SK-N-SH (cell line): ENCODE data around the gene FEM1B. TPM values are rescaled to one million over a fixed set of nuclear protein-coding genes. Genes with fewer than 3 reads are reported as not detected.

Experiments
- CTCF ChIA-PET: fragments of 300-600, 350-600 bp; formaldehyde crosslinking; extraction: SDS; loops from one replicate; lab custom pipeline; 2021; lab: Yijun Ruan, JAX
- POLR2A ChIA-PET: fragments of 350-600 bp; sonication (Branson Sonifier 250); formaldehyde crosslinking; extraction: SDS; loops from one replicate; lab custom pipeline; 2020; ENCODE audit warnings: antibody characterized with exemption, inconsistent platforms; lab: Yijun Ruan, JAX
- DNase-seq: peaks from one replicate; pipeline ENCODE4 v3.0.0; 2012
- H2AFZ ChIP-seq: fragments of 200-600 bp; sonication (generic); 2 replicates; pipeline ENCODE4 v1.8.1; 2016; ENCODE audit warnings: antibody characterized with exemption, mild to moderate bottlenecking, low read depth
- H3F3A ChIP-seq: fragments of 200-600 bp; sonication (generic); replicated peaks from 2 replicates; pipeline ENCODE3; 2016; ENCODE audit warnings: antibody characterized with exemption, mild to moderate bottlenecking; ENCODE audit not compliant: insufficient read depth
- H3K27ac ChIP-seq, 2 experiments: fragments of 200-500 bp in 1 of 2; fragments of 200-600 bp in 1 of 2; sonication (Bioruptor generic) in 1 of 2; sonication (generic), shearing (Covaris generic) in 1 of 2; 2 replicates each; pipeline versions ENCODE4 v1.5.1 to v1.6.1; 2014 to 2016; ENCODE audit warnings: low read depth in 2 of 2, inconsistent platforms in 1 of 2, low read length in 1 of 2, mild to moderate bottlenecking in 1 of 2, mixed read lengths in 1 of 2
- H3K27me3 ChIP-seq: fragments of 200-600 bp; sonication (generic), shearing (Covaris generic); 2 replicates; pipeline ENCODE4 v1.6.1; 2016; ENCODE audit warnings: mixed run types; ENCODE audit not compliant: insufficient read depth
- H3K36me3 ChIP-seq, 2 experiments: fragments of 200-500 bp in 1 of 2; fragments of 200-600 bp in 1 of 2; sonication (Bioruptor generic) in 1 of 2; sonication (generic) in 1 of 2; replicated peaks in 1 of 2; 2 replicates each; pipeline versions ENCODE3 to v1.5.1; 2014 to 2016; ENCODE audit warnings: low read length in 1 of 2, mild to moderate bottlenecking in 1 of 2; ENCODE audit not compliant: insufficient read depth in 2 of 2, control insufficient read depth in 1 of 2
- H3K4me1 ChIP-seq, 2 experiments: fragments of 200-500 bp in 1 of 2; fragments of 200-600 bp in 1 of 2; sonication (Bioruptor generic) in 1 of 2; sonication (generic), shearing (Covaris generic) in 1 of 2; 2 replicates each; pipeline versions ENCODE4 v1.5.1 to v1.6.1; 2014 to 2016; ENCODE audit warnings: low read depth in 1 of 2, low read length in 1 of 2, mixed run types in 1 of 2; ENCODE audit not compliant: insufficient read depth in 2 of 2, control insufficient read depth in 1 of 2
- H3K4me2 ChIP-seq: fragments of 200-600 bp; sonication (generic), shearing (Covaris generic); 2 replicates; pipeline ENCODE4 v1.6.1; 2017; ENCODE audit warnings: mixed run types
- H3K4me3 ChIP-seq, 2 experiments: fragments of 200-500 bp in 1 of 2; fragments of 200-600 bp in 1 of 2; sonication (Bioruptor generic) in 1 of 2; sonication (generic), shearing (Covaris generic) in 1 of 2; 2 replicates each; pipeline versions ENCODE4 v1.5.1 to v1.8.1; 2014 to 2016; ENCODE audit warnings: low read depth in 2 of 2, inconsistent platforms in 1 of 2, low read length in 1 of 2, mild to moderate bottlenecking in 1 of 2, mixed read lengths in 1 of 2, moderate library complexity in 1 of 2
- H3K79me2 ChIP-seq: fragments of 200-600 bp; sonication (generic); 2 replicates; pipeline ENCODE4 v1.8.1; 2017; ENCODE audit warnings: mild to moderate bottlenecking; ENCODE audit not compliant: insufficient read depth
- H3K9ac ChIP-seq: fragments of 200-600 bp; sonication (generic); 2 replicates; pipeline ENCODE4 v1.6.1; 2017; ENCODE audit warnings: mixed run types
- H3K9me2 ChIP-seq: fragments of 200-600 bp; sonication (generic); 2 replicates; pipeline ENCODE4 v1.6.1; 2017; ENCODE audit warnings: mixed run types
- H3K9me3 ChIP-seq: fragments of 200-600 bp; sonication (generic); 2 replicates; pipeline ENCODE4 v1.6.1; 2017; ENCODE audit warnings: mixed run types, mild to moderate bottlenecking, moderate library complexity
- H4K20me1 ChIP-seq: fragments of 200-600 bp; sonication (generic); 2 replicates; pipeline ENCODE4 v1.6.1; 2017; ENCODE audit warnings: mild to moderate bottlenecking, mixed run types; ENCODE audit not compliant: insufficient read depth
- ELF1 ChIP-seq: IDR thresholded peaks from 2 replicates; pipeline ENCODE4 v1.4.0; 2012
- FOSL2 ChIP-seq: IDR thresholded peaks from 2 replicates; pipeline ENCODE4 v1.4.0; 2012; ENCODE audit warnings: low read depth, mild to moderate bottlenecking, moderate library complexity, borderline replicate concordance
- FOXJ3 ChIP-seq: sonication (generic); formaldehyde crosslinking; IDR thresholded peaks from 2 replicates; pipeline ENCODE4 v1.5.1; 2020; ENCODE audit warnings: mild to moderate bottlenecking, missing genetic modification reagents
- JUND ChIP-seq: IDR thresholded peaks from 2 replicates; pipeline ENCODE4 v1.4.0; 2012
- MXI1 ChIP-seq: IDR thresholded peaks from 2 replicates; pipeline ENCODE4 v1.6.1; 2012; ENCODE audit warnings: mild to moderate bottlenecking, low read depth, low read length, improper control_type of control experiment
- NRF1 ChIP-seq: IDR thresholded peaks from 2 replicates; pipeline ENCODE4 v1.6.1; 2012; ENCODE audit warnings: low read depth, mild to moderate bottlenecking, low read length
- RAD21 ChIP-seq: IDR thresholded peaks from 2 replicates; pipeline ENCODE4 v1.6.1; 2012; ENCODE audit warnings: mild to moderate bottlenecking, low read length
- RCOR1 ChIP-seq: fragments of 150-350 bp; IDR thresholded peaks from 2 replicates; pipeline ENCODE4 v1.6.1; 2017; ENCODE audit warnings: antibody characterized with exemption, low read length
- TAF1 ChIP-seq: IDR thresholded peaks from 2 replicates; pipeline ENCODE4 v1.6.1; 2012; ENCODE audit warnings: low read depth, mild to moderate bottlenecking, low read length, moderate library complexity, borderline replicate concordance
- TCF12 ChIP-seq: IDR thresholded peaks from 2 replicates; pipeline ENCODE4 v1.4.0; 2012
- TEAD4 ChIP-seq: IDR thresholded peaks from 2 replicates; pipeline ENCODE4 v1.4.0; 2012; ENCODE audit warnings: mild to moderate bottlenecking, borderline replicate concordance; ENCODE audit not compliant: insufficient read depth
- WGBS: methylation state at CpG from one replicate; pipeline ENCODE4 v1.1.6; 2017; ENCODE audit warnings: low lambda C conversion rate; 5-methylcytosine and 5-hydroxymethylcytosine counted together
- polyA plus RNA-seq, 3 experiments: library from polyadenylated mRNA; depleted of rRNA; stranded (reverse); fragments of >200 nt; gene quantifications; 2 replicates each; pipeline ENCODE4 v1.2.3, GENCODE V29; 2012
- TF ChIP-seq, protein P1 (sequence below): IDR thresholded peaks from 2 replicates; pipeline ENCODE4 v1.6.1; 2012; ENCODE audit warnings: mild to moderate bottlenecking, low read depth, low read length, moderate library complexity
- TF ChIP-seq, protein P2 (sequence below): fragments of 150-350 bp; IDR thresholded peaks from 2 replicates; pipeline ENCODE4 v1.6.1; 2016; ENCODE audit warnings: mild to moderate bottlenecking, low read depth, low read length
- TF ChIP-seq, protein P3 (sequence below): IDR thresholded peaks from 2 replicates; pipeline ENCODE4; 2012

Gene FEM1B
- polyA plus RNA-seq, 1 of the 3 experiments (the other 2 are of a cell fraction), result 14.0 TPM

DNA sequence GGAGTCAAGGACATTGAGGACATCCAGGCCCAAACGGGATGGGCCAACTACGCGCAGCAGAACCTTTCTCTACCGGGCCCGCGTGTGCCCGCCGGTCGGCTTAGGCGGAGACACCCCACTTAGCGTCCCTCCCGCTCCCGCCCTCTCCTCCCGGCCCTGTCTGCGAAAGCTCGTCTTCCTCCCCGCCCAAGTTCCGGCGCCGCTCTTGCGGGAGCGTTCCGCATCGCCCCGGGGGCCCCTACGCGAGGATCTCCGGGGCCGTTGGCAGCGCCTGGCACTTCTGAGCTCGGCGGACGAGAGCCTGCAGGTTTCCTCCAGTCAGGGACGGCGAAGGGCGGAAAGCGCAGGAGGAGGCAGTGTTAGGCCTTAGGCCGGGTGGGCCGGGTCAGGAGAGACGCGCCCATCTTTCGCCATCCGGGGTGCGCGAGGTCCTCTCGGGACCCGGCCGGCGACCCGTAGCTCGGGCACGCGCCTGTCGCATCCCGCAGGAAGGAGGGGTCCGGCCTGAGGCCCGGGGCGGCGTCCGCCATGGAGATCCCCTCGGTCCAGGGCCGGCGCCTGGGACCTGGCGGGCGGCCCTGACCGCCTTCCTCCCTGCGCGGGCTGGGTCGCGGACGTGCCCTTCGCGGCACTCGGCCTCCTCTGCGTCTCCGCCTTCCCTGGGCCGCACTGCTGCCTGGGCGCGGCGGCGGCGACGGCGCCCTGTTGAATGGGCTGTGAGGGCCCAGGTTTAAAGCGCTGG, at the start of gene FEM1B (continued):
- TF ChIP-seq, protein P1, sequence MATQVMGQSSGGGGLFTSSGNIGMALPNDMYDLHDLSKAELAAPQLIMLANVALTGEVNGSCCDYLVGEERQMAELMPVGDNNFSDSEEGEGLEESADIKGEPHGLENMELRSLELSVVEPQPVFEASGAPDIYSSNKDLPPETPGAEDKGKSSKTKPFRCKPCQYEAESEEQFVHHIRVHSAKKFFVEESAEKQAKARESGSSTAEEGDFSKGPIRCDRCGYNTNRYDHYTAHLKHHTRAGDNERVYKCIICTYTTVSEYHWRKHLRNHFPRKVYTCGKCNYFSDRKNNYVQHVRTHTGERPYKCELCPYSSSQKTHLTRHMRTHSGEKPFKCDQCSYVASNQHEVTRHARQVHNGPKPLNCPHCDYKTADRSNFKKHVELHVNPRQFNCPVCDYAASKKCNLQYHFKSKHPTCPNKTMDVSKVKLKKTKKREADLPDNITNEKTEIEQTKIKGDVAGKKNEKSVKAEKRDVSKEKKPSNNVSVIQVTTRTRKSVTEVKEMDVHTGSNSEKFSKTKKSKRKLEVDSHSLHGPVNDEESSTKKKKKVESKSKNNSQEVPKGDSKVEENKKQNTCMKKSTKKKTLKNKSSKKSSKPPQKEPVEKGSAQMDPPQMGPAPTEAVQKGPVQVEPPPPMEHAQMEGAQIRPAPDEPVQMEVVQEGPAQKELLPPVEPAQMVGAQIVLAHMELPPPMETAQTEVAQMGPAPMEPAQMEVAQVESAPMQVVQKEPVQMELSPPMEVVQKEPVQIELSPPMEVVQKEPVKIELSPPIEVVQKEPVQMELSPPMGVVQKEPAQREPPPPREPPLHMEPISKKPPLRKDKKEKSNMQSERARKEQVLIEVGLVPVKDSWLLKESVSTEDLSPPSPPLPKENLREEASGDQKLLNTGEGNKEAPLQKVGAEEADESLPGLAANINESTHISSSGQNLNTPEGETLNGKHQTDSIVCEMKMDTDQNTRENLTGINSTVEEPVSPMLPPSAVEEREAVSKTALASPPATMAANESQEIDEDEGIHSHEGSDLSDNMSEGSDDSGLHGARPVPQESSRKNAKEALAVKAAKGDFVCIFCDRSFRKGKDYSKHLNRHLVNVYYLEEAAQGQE, result peak; percentile 58
- peak; percentile 15; the same call in 1 of the 2 replicates for TF ChIP-seq TEAD4
- TF ChIP-seq MXI1, result peak; percentile 69
- peak; percentile 6; the same call in 1 of the 2 replicates for TF ChIP-seq FOSL2
- TF ChIP-seq, protein P2, sequence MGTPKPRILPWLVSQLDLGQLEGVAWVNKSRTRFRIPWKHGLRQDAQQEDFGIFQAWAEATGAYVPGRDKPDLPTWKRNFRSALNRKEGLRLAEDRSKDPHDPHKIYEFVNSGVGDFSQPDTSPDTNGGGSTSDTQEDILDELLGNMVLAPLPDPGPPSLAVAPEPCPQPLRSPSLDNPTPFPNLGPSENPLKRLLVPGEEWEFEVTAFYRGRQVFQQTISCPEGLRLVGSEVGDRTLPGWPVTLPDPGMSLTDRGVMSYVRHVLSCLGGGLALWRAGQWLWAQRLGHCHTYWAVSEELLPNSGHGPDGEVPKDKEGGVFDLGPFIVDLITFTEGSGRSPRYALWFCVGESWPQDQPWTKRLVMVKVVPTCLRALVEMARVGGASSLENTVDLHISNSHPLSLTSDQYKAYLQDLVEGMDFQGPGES, result peak; percentile 20; the same call in 1 of the 2 replicates
- no peak for TF ChIP-seq JUND
- peak; percentile 48; the same call in 1 of the 2 replicates for TF ChIP-seq FOXJ3 (CRISPR knock-in tag)
- TF ChIP-seq ELF1, result peak; percentile 71
- no peak for TF ChIP-seq RAD21

DNA sequence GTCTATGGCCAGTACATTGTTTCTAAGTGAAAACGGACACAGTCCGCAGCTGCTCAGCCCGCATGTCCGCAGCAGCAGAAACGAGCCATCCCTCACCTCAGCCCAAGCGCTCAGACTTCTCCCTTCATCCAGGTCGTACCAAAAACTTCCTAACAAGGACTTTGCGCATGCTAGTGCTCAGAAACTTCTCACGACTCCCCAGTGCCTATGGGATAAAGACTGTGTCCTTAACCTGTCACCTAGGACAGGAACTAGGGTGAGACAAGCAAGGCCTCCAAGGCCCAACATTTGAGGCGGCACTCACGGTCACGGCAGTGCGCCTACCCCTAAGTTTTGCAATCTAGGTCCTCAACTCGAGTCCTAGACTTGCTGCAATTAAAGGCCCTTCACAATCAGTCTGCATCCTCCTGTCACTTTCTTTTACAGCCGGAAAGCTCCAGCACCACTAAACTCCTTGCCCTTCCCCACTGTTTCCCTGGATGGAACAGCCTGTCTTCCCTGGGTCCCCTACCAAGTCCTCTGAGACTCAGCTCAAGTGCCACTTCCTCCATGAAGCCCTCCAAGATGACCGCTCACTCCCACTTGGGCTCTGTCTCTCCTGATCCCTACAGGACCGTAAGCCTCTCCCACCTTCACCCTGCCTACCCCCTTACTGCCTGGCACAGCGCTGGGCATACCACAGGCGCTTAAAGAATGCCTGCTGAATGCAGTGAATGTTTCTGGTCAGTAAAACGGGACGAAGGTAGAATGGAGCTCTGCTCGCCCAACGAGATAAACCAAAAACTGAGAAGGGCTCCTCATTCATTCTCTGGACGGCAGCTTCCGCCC, 49.2 kb upstream of the FEM1B start:
- H3K4me1 ChIP-seq, result peaks cover 10 to 31% of the 10 kb centered on the region in 2 experiments; a peak in 2 of 4 replicates
- POLR2A ChIA-PET, result interaction anchor here (0.6 to 1.7 kb wide), 3 partner anchors 25 to 49 kb away, joined by 3 read pairs; partner anchors contain the start of gene FEM1B
- H3K79me2 ChIP-seq, result peaks cover 58% of the 10 kb centered on the region
- CTCF ChIA-PET, result interaction anchor here (0.6 to 4.0 kb wide), 6 partner anchors 10 to 78 kb away, joined by 3 to 21 read pairs (median 10); no protein-coding TSS in a partner anchor
- peak; percentile 43 for DNase-seq
- peak overlapping the region; percentile 83; the same call in 1 of the 2 replicates for H2AFZ ChIP-seq
- TF ChIP-seq TAF1 (no peak), TCF12 (no peak), RCOR1 (no peak), NRF1 (no peak)
- TF ChIP-seq, protein P1, result no peak
- TF ChIP-seq, protein P3, sequence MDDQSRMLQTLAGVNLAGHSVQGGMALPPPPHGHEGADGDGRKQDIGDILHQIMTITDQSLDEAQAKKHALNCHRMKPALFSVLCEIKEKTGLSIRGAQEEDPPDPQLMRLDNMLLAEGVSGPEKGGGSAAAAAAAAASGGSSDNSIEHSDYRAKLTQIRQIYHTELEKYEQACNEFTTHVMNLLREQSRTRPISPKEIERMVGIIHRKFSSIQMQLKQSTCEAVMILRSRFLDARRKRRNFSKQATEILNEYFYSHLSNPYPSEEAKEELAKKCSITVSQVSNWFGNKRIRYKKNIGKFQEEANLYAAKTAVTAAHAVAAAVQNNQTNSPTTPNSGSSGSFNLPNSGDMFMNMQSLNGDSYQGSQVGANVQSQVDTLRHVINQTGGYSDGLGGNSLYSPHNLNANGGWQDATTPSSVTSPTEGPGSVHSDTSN, result no peak
- TF ChIP-seq, all 33 proteins: peak for 0
- Histone ChIP-seq H3K4me2 (peak overlapping the region; percentile 89), H3K27ac (peak overlapping the region in 1 of 2 experiments; percentile 52; a peak in 1 of 4 replicates), H4K20me1 (peaks cover 12% of the 10 kb centered on the region; the same call in 1 of the 2 replicates), H3K9me3 (no peaks in the 10 kb centered on the region), H3F3A (peaks cover 4% of the 10 kb centered on the region), H3K9ac (peak overlapping the region; percentile 91), H3K4me3 (peak overlapping the region; percentile 74 to 96), H3K9me2 (no peaks in the 10 kb centered on the region), H3K27me3 (no peaks in the 10 kb centered on the region), H3K36me3 (no peaks in the 10 kb centered on the region)
- WGBS, result 44% methylated on average over 23 of the region's 25 CpGs
